OCI-LY7 (cell line): ENCODE measurements around the gene SPRY4.

Experiments
- EZH2phosphoT487 ChIP-seq: fragments of 200-600 bp; sonication (generic); IDR thresholded peaks from 2 replicates; pipeline ENCODE4 v1.6.1; 2018; ENCODE audit warnings: low read depth, borderline replicate concordance, mild to moderate bottlenecking, mixed run types, antibody characterized with exemption, low read length, moderate library complexity, mixed read lengths
- TF ChIP-seq, protein P1 (sequence below): fragments of 200-600 bp; sonication (generic); conservative IDR thresholded peaks from 2 replicates; pipeline ENCODE4 v1.5.1; 2014; ENCODE audit warnings: mild to moderate bottlenecking, antibody characterized with exemption, low read length, moderate library complexity, mixed read lengths

DNA sequence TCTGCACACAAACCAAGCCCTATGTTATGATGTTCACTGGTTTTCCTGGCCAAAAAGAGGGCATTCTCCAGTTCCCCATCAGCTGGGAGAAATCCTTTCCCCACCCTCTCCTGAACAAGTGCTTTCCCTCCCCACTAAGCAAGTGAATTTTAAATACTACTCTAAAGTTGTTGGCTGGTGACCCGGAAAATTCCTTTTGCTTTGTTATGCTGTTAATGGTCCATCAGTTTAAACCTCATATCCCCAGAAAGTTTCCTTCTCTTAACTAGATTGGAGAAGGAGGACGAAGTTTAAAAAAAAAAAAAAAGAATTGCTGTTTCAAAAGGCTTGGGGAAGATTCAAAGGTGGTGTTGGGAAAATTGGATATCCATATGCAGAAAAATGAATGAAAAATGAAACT, 21.9 kb upstream of the SPRY4 start:
- TF ChIP-seq, protein P1, sequence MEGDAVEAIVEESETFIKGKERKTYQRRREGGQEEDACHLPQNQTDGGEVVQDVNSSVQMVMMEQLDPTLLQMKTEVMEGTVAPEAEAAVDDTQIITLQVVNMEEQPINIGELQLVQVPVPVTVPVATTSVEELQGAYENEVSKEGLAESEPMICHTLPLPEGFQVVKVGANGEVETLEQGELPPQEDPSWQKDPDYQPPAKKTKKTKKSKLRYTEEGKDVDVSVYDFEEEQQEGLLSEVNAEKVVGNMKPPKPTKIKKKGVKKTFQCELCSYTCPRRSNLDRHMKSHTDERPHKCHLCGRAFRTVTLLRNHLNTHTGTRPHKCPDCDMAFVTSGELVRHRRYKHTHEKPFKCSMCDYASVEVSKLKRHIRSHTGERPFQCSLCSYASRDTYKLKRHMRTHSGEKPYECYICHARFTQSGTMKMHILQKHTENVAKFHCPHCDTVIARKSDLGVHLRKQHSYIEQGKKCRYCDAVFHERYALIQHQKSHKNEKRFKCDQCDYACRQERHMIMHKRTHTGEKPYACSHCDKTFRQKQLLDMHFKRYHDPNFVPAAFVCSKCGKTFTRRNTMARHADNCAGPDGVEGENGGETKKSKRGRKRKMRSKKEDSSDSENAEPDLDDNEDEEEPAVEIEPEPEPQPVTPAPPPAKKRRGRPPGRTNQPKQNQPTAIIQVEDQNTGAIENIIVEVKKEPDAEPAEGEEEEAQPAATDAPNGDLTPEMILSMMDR = no peak
- no peak for TF ChIP-seq EZH2phosphoT487
